HG03066 (cell line): ENCODE measurements around the gene UBE2L6.

Experiments
- ATAC-seq: cut with Tn5 transposase; IDR thresholded peaks from one replicate; pipeline ENCODE4 v1.9.1; 2021; ENCODE audit warnings: low read depth; ENCODE audit not compliant: unreplicated experiment

Gene UBE2L6

DNA sequence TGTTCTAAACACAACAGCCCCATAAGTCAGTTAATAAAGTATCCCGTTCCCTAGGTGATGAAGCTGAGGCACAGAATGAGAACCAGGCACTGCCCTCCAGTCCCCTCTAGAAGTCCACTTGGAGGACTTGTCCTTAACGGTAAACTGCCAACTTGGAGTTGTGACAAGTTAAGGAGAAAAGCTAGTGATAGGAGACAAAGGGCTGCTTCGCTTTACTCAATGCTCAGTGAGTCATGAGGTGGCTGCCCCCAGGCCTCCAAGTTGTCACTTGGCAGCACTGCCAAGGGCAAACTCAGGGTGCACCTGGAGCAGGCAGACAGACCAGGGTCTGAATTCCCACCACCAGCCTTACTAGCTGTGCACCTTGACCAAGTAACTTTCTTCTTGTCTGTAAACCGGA, 65.5 kb downstream of the UBE2L6 start:
- no peak for ATAC-seq
